GM13977 (cell line): ENCODE data around the gene DLAT.
"Not testable (repeated sequence)": the region's sequence is repeated elsewhere in the genome, so short reads cannot be mapped to it uniquely, and the experiment has no call there.

Experiments used
- DNase-seq: peaks from one replicate; pipeline ENCODE4 v3.0.0; 2012; ENCODE audit warnings: low spot score
- CTCF ChIP-seq: IDR thresholded peaks from 2 replicates; pipeline ENCODE4 v1.5.1; 2012; ENCODE audit warnings: mild to moderate bottlenecking, control low read depth; ENCODE audit not compliant: insufficient read depth; ENCODE audit errors: extremely low read depth, missing control alignments
- in situ Hi-C: fragments of 300-500 bp; cut with MboI; formaldehyde crosslinking; loops from one replicate; pipeline ENCODE4 v1.12.0; 2022; ENCODE audit warnings: low sequenced_read_pairs, low pct_unique_long_range_greater_than_20kb, mixed read lengths, inconsistent platforms; ENCODE audit not compliant: unreplicated experiment

The DLAT gene

DNA sequence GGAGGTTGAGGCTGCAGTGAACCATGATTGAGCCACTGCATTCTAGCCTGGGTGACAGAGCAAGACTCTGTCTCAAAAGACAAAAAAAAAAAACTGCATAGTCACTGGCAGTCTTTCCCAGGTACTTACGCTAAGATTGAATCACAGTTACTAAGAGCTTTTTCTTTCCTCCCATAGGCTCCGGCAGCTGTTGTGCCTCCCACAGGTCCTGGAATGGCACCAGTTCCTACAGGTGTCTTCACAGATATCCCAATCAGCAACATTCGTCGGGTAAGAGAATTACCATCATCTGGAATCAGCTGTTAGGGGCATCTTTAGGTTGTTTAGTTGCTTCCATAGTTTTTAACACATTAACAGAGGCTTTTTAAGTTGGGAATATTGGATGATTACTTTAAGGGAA, 19.8 kb downstream of the DLAT start:
- no peak for DNase-seq
- no peak for TF ChIP-seq CTCF
- in situ Hi-C loops = no loop called here

DNA sequence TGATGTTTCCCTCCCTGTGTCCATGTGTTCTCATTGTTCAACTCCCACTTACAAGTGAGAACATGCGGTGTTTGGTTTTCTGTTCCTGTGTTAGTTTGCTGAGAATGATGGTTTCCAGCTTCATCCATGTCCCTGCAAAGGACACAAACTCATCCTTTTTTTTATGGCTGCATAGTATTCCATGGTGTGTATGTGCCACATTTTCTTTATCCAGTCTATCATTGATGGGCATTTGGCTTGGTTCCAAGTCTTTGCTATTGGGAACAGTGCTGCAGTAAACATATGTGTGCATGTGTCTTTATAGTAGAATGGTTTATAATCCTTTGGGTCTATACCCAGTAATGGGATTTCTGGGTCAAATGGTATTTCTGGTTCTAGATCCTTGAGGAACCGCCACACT, 21.4 kb downstream of the DLAT start:
- in situ Hi-C loops = not testable (repeated sequence)

GRCh38 chr11:112048256-112048655, 23.0 kb downstream of the DLAT start:
- in situ Hi-C loops, DNase-seq: not testable (repeated sequence)

More for the DNA sequence above, 21.4 kb downstream of the DLAT start:
- DNase-seq = not testable (repeated sequence)

DNA sequence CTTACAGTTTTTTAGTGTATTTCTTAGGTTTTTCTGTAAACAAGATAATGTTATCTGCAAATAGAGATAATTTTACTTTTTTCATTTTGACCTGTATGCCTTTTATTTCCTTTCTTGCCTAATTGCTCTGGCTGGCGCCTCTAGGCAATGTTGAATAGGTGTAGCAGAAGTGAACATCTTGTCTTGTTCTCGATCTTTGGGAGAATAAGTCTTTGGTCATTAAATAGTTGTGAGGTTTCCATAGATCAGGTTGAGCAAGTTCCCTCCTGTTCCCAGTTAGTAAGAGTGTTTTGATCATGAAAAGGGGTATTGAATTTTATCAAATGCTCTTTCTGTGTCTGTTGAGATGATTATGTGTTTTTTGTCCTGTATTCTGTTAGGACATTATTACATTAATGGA, 24.6 kb downstream of the DLAT start:
- TF ChIP-seq CTCF = no peak
- in situ Hi-C loops = no loop called here
- no peak for DNase-seq

GRCh38 chr11:112050721-112051120, 25.5 kb downstream of the DLAT start:
- no peak for TF ChIP-seq CTCF
- peak; percentile 38 for DNase-seq
- in situ Hi-C loops = no loop called here

DNA sequence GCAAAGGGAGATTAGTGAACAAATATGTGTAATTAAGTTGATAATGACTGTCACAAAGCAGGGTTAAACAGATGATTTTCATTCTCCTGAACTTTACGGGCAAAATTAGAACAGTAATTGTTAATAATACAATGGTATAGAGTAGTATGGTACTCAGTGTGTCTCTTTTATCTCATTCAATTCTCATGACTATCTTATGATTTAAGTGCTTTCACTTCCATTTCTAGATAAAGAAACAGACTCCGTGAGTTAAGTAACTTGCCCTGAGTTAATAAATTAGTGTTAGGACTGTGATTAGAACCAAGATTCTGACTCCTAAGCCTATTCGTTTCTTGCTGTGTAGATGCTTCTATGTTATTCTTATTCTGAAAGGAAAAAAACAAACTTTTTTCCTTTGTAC, 26.6 kb downstream of the DLAT start:
- in situ Hi-C loops = no loop called here
- no peak for TF ChIP-seq CTCF
- peak; percentile 27 for DNase-seq

GRCh38 chr11:112057170-112057569, 32.0 kb downstream of the DLAT start:
- in situ Hi-C loops = no loop called here
- TF ChIP-seq CTCF = no peak
- DNase-seq = no peak

GRCh38 chr11:112058103-112058502, 32.9 kb downstream of the DLAT start:
- no peak for DNase-seq
- in situ Hi-C loops = no loop called here
- no peak for TF ChIP-seq CTCF
